Prostate gland (tissue), 2 donors: ENCODE data around the gene DYNLRB1. TPM values are rescaled to one million over a fixed set of nuclear protein-coding genes. Genes with fewer than 3 reads are reported as not detected.

ENCODE experiments used
- small RNA-seq, 2 donors: library from RNA; depleted of rRNA; stranded (forward); fragments of <200 nt; gene quantifications; one replicate each; pipeline ENCODE3, GENCODE V24; 2016
- total RNA-seq, 2 donors: library from RNA; depleted of rRNA; stranded (reverse); fragments of >200 nt; gene quantifications; one replicate each; pipeline ENCODE4 v1.1.0, GENCODE V29; 2016

The DYNLRB1 gene
- total RNA-seq, 2 donors from 2014 or later: 132 to 247 TPM

Small RNA genes within 50 kb of the gene (small RNA-seq; reads per million reads assigned to genes)
- gene RF00019: 0 reads per million in 2 donors

Other genes starting within 250 kb of the DYNLRB1 start
- gene AHCY, start 213.1 kb upstream of the DYNLRB1 start, total RNA-seq: 100 to 1,000 TPM; 162 to 170 TPM
- 10 to 100 TPM; 45.4 to 89.2 TPM for gene ITCH, start 153.1 kb upstream of the DYNLRB1 start, total RNA-seq
- 100 to 1,000 TPM in 1 of 2 donors, 10 to 100 TPM in 1; 74.3 to 128 TPM for gene MAP1LC3A, start 42.3 kb downstream of the DYNLRB1 start, total RNA-seq
- gene PIGU, start 160.7 kb downstream of the DYNLRB1 start, total RNA-seq: 10 to 100 TPM; 18.2 to 26.4 TPM
- 10 to 100 TPM; 26.0 to 39.4 TPM for gene TP53INP2, start 187.9 kb downstream of the DYNLRB1 start, total RNA-seq